WTC11 (cell line): ENCODE results near the gene RPRD1A. TPM values are rescaled to one million over a fixed set of nuclear protein-coding genes. Genes with fewer than 3 reads are reported as not detected.
"Not testable (repeated sequence)": the region's sequence is repeated elsewhere in the genome, so short reads cannot be mapped to it uniquely, and the experiment has no call there.

Experiments
- ATAC-seq: fragments of 200-7000 bp; cut with Tn5 transposase; 2 replicates; pipeline ENCODE4 v1.10.0; 2021; ENCODE audit warnings: mild to moderate bottlenecking, moderate library complexity
- CTCF ChIA-PET: fragments of 300-600 bp; sonication (Branson Sonifier 250); formaldehyde crosslinking; loops from one replicate; lab custom pipeline; 2021; ENCODE audit warnings: antibody characterized with exemption; lab: Charles Lee
- POLR2A ChIA-PET: fragments of 350-600 bp; sonication (Branson Sonifier 250); formaldehyde crosslinking; loops from one replicate; lab custom pipeline; 2021; ENCODE audit warnings: antibody characterized with exemption; lab: Charles Lee
- DNase-seq: peaks from one replicate; pipeline ENCODE4 v3.0.0; 2021; ENCODE audit warnings: low spot score
- H3K27ac Mint-ChIP-seq: 2 replicates; pipeline ENCODE4 v1.8.0; 2021; ENCODE audit warnings: mixed read lengths
- H3K27me3 Mint-ChIP-seq: 2 replicates; pipeline ENCODE4 v1.8.0; 2021; ENCODE audit warnings: low read depth, mild to moderate bottlenecking, moderate library complexity, mixed read lengths
- H3K36me3 Mint-ChIP-seq: 2 replicates; pipeline ENCODE4 v1.8.0; 2021; ENCODE audit warnings: mixed read lengths
- H3K4me1 Mint-ChIP-seq: 2 replicates; pipeline ENCODE4 v1.8.0; 2022; ENCODE audit warnings: mixed read lengths
- H3K4me3 Mint-ChIP-seq: 2 replicates; pipeline ENCODE4 v1.8.0; 2021; ENCODE audit warnings: mild to moderate bottlenecking, moderate library complexity, mixed read lengths
- H3K9me3 Mint-ChIP-seq: 2 replicates; pipeline ENCODE4 v1.8.0; 2021; ENCODE audit warnings: mixed read lengths
- CBFB ChIP-seq: sonication (generic); formaldehyde crosslinking; IDR thresholded peaks from 2 replicates; pipeline ENCODE4 v1.8.1; 2022; ENCODE audit warnings: mild to moderate bottlenecking, low read depth, missing genetic modification reagents
- ELF4 ChIP-seq: sonication (generic); formaldehyde crosslinking; IDR thresholded peaks from 2 replicates; pipeline ENCODE4 v1.8.1; 2022; ENCODE audit warnings: low read depth, mild to moderate bottlenecking, moderate library complexity, missing genetic modification reagents
- EMX1 ChIP-seq: fragments of 250-450 bp; sonication (Bioruptor Pico); IDR thresholded peaks from 2 replicates; pipeline ENCODE4 v1.8.0; 2021; ENCODE audit warnings: mild to moderate bottlenecking
- FOXP1 ChIP-seq: sonication (generic); formaldehyde crosslinking; IDR thresholded peaks from 2 replicates; pipeline ENCODE4 v1.8.0; 2022; ENCODE audit warnings: missing genetic modification reagents, mild to moderate bottlenecking, moderate library complexity, borderline replicate concordance
- GABPB1 ChIP-seq: sonication (generic); formaldehyde crosslinking; IDR thresholded peaks from 2 replicates; pipeline ENCODE4 v1.8.1; 2023; ENCODE audit warnings: mild to moderate bottlenecking, missing genetic modification reagents
- JUN ChIP-seq: sonication (generic); formaldehyde crosslinking; IDR thresholded peaks from 2 replicates; pipeline ENCODE4 v1.8.0; 2023; ENCODE audit warnings: mild to moderate bottlenecking, missing genetic modification reagents
- KAT7 ChIP-seq: sonication (generic); formaldehyde crosslinking; IDR thresholded peaks from 2 replicates; pipeline ENCODE4 v1.8.1; 2023; ENCODE audit warnings: missing genetic modification reagents, mild to moderate bottlenecking, borderline replicate concordance
- NFYB ChIP-seq: sonication (generic); formaldehyde crosslinking; conservative IDR thresholded peaks from 2 replicates; pipeline ENCODE4 v1.8.0; 2022; ENCODE audit warnings: low read depth, missing genetic modification reagents
- NR3C1 ChIP-seq: sonication (generic); formaldehyde crosslinking; conservative IDR thresholded peaks from 2 replicates; pipeline ENCODE4 v1.8.1; 2023; ENCODE audit warnings: low read depth, mild to moderate bottlenecking, missing genetic modification reagents
- OVOL2 ChIP-seq: fragments of 250-450 bp; sonication (Bioruptor Pico); IDR thresholded peaks from 2 replicates; pipeline ENCODE4 v1.9.0; 2021; ENCODE audit warnings: mild to moderate bottlenecking, borderline replicate concordance
- TEAD4 ChIP-seq: sonication (generic); formaldehyde crosslinking; IDR thresholded peaks from 2 replicates; pipeline ENCODE4 v1.8.0; 2022; ENCODE audit warnings: mild to moderate bottlenecking, missing genetic modification reagents
- ZBTB21 ChIP-seq: sonication (generic); formaldehyde crosslinking; IDR thresholded peaks from 2 replicates; pipeline ENCODE4 v1.8.1; 2023; ENCODE audit warnings: mild to moderate bottlenecking, missing genetic modification reagents, borderline replicate concordance
- ZNF317 ChIP-seq: sonication (generic); formaldehyde crosslinking; IDR thresholded peaks from 2 replicates; pipeline ENCODE4 v1.8.1; 2023; ENCODE audit warnings: low read depth, mild to moderate bottlenecking, moderate library complexity, missing genetic modification reagents, borderline replicate concordance
- ZNF416 ChIP-seq: fragments of 250-450 bp; sonication (Bioruptor Pico); IDR thresholded peaks from 2 replicates; pipeline ENCODE4 v1.9.0; 2021; ENCODE audit warnings: mild to moderate bottlenecking, inconsistent platforms
- total RNA-seq: library from RNA; stranded (reverse); gene quantifications from 3 replicates; pipeline ENCODE4 v1.2.3, GENCODE V29; 2021
- TF ChIP-seq, protein P1 (sequence below): sonication (generic); formaldehyde crosslinking; IDR thresholded peaks from 2 replicates; pipeline ENCODE4 v1.8.0; 2023; ENCODE audit warnings: missing genetic modification reagents, mild to moderate bottlenecking, borderline replicate concordance
- TF ChIP-seq, protein P2 (sequence below): fragments of 250-450 bp; sonication (Bioruptor Pico); conservative IDR thresholded peaks from 2 replicates; pipeline ENCODE4 v1.9.0; 2021; ENCODE audit warnings: mild to moderate bottlenecking
- TF ChIP-seq, protein P3 (sequence below): fragments of 250-450 bp; sonication (Bioruptor Pico); IDR thresholded peaks from 2 replicates; pipeline ENCODE4 v1.8.0; 2021; ENCODE audit warnings: mild to moderate bottlenecking
- TF ChIP-seq, protein P4 (sequence below): sonication (generic); formaldehyde crosslinking; IDR thresholded peaks from 2 replicates; pipeline ENCODE4 v1.8.0; 2022; ENCODE audit warnings: mild to moderate bottlenecking, missing genetic modification reagents
- TF ChIP-seq, protein P5 (sequence below): sonication (generic); formaldehyde crosslinking; IDR thresholded peaks from 2 replicates; pipeline ENCODE4 v1.8.1; 2023; ENCODE audit warnings: mild to moderate bottlenecking, missing genetic modification reagents
- TF ChIP-seq, protein P6 (sequence below): fragments of 200-600 bp; IDR thresholded peaks from 2 replicates; pipeline ENCODE4 v1.8.0; 2022; ENCODE audit warnings: antibody characterized with exemption

Gene RPRD1A
- total RNA-seq, 1 experiment from 2014 or later: 115 TPM

DNA sequence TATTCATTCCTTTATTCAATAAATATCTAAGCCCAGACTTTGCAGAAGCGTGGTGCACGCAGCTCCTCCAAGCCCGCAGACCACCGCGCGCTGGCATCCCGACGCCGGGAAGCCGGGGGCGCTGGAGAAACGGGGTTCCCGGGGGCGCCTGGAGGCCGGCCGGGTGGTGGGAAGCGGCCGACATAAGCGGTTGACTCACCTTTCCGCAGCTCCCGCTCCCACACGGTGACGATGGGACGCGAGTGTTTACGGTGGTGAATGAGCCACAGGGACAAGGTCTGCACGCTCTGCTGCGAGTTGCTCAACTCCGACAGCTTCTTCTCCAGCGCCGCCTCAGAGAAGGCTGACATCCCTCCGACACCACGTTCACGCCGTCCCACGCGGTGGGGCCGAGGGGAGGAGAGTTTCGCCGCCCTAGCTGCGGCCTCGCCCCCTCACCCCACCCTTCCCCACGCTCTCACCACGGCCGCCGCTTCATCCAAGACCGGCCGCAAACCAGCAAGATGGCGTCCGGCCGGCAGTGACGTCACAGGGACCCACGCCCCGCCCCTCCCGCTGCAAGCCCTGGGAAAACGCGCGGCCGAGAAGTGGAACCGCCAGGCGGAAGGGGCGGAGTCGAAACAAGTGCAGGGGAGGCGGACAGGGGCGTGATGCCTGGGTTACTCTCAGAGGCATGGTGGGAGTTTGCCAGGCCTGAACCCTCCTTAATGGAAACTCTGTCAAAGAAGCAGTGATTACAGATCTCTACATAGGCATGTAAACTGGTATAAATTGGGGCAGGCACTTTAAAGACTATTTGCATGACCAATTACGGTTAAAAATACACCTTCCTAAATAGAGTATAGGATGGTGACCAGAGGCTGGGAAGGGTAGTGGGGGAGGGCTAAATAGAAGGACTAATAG is at the start of gene RPRD1A (continued):
- TF ChIP-seq, protein P1, sequence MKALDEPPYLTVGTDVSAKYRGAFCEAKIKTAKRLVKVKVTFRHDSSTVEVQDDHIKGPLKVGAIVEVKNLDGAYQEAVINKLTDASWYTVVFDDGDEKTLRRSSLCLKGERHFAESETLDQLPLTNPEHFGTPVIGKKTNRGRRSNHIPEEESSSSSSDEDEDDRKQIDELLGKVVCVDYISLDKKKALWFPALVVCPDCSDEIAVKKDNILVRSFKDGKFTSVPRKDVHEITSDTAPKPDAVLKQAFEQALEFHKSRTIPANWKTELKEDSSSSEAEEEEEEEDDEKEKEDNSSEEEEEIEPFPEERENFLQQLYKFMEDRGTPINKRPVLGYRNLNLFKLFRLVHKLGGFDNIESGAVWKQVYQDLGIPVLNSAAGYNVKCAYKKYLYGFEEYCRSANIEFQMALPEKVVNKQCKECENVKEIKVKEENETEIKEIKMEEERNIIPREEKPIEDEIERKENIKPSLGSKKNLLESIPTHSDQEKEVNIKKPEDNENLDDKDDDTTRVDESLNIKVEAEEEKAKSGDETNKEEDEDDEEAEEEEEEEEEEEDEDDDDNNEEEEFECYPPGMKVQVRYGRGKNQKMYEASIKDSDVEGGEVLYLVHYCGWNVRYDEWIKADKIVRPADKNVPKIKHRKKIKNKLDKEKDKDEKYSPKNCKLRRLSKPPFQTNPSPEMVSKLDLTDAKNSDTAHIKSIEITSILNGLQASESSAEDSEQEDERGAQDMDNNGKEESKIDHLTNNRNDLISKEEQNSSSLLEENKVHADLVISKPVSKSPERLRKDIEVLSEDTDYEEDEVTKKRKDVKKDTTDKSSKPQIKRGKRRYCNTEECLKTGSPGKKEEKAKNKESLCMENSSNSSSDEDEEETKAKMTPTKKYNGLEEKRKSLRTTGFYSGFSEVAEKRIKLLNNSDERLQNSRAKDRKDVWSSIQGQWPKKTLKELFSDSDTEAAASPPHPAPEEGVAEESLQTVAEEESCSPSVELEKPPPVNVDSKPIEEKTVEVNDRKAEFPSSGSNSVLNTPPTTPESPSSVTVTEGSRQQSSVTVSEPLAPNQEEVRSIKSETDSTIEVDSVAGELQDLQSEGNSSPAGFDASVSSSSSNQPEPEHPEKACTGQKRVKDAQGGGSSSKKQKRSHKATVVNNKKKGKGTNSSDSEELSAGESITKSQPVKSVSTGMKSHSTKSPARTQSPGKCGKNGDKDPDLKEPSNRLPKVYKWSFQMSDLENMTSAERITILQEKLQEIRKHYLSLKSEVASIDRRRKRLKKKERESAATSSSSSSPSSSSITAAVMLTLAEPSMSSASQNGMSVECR (CRISPR knock-in tag): peak; percentile 6; the same call in 1 of the 2 replicates
- TF ChIP-seq OVOL2: no peak
- no peak for TF ChIP-seq NFYB (CRISPR knock-in tag)
- TF ChIP-seq EMX1 (CRISPR knock-in tag): no peak
- TF ChIP-seq, protein P2, sequence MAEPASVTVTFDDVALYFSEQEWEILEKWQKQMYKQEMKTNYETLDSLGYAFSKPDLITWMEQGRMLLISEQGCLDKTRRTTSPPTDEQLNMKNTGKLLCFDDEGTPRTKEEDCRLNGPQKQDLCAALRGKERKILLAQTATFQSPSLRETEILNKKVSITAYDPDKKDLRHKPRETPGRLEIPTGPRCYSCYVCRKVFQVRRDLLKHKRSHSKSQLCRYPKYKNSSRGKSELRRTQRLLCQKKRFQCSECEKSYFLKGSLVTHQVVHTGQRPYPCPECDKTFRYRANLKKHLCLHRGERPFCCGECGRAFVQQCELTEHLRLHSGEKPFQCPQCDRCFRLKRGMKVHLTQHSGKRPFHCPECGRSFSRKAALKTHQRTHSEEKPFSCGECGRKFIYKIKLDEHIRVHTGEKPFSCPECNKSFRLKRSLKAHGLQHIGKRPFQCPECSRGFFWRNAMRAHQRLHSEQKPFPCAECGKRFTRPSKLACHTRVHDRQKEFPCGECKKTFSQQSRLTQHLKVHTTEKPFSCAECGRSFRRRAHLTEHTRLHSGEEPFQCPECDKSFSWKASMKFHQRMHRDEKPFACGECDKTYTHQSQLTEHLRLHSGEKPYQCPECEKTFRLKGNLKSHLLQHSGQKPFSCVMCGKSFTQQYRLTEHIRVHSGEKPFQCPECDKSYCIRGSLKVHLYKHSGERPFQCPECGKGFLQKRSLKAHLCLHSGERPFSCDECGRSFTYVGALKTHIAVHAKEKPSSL (CRISPR knock-in tag): no peak
- TF ChIP-seq ZNF416: 0 out of 2 replicates have a peak, but pooled peaks have one; percentile 38
- peak; percentile 43; the same call in 1 of the 2 replicates for TF ChIP-seq ZBTB21 (CRISPR knock-in tag)
- TF ChIP-seq KAT7 (CRISPR knock-in tag): 0 out of 2 replicates have a peak, but pooled peaks have one; percentile 85
- TF ChIP-seq, protein P3, sequence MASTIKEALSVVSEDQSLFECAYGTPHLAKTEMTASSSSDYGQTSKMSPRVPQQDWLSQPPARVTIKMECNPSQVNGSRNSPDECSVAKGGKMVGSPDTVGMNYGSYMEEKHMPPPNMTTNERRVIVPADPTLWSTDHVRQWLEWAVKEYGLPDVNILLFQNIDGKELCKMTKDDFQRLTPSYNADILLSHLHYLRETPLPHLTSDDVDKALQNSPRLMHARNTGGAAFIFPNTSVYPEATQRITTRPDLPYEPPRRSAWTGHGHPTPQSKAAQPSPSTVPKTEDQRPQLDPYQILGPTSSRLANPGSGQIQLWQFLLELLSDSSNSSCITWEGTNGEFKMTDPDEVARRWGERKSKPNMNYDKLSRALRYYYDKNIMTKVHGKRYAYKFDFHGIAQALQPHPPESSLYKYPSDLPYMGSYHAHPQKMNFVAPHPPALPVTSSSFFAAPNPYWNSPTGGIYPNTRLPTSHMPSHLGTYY (CRISPR knock-in tag): 0 out of 2 replicates have a peak, but pooled peaks have one; percentile 32
- TF ChIP-seq TEAD4 (CRISPR knock-in tag): no peak
- TF ChIP-seq NR3C1 (CRISPR knock-in tag): no peak
- peak; percentile 83; the same call in 1 of the 2 replicates for TF ChIP-seq FOXP1 (CRISPR knock-in tag)
- no peak for TF ChIP-seq ZNF317 (CRISPR knock-in tag)
- no peak for TF ChIP-seq ELF4 (CRISPR knock-in tag)
- TF ChIP-seq, protein P4, sequence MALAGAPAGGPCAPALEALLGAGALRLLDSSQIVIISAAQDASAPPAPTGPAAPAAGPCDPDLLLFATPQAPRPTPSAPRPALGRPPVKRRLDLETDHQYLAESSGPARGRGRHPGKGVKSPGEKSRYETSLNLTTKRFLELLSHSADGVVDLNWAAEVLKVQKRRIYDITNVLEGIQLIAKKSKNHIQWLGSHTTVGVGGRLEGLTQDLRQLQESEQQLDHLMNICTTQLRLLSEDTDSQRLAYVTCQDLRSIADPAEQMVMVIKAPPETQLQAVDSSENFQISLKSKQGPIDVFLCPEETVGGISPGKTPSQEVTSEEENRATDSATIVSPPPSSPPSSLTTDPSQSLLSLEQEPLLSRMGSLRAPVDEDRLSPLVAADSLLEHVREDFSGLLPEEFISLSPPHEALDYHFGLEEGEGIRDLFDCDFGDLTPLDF (CRISPR knock-in tag): no peak
- peak; percentile 58; the same call in 1 of the 2 replicates for TF ChIP-seq GABPB1 (CRISPR knock-in tag)
- no peak for TF ChIP-seq CBFB
- TF ChIP-seq, protein P5, sequence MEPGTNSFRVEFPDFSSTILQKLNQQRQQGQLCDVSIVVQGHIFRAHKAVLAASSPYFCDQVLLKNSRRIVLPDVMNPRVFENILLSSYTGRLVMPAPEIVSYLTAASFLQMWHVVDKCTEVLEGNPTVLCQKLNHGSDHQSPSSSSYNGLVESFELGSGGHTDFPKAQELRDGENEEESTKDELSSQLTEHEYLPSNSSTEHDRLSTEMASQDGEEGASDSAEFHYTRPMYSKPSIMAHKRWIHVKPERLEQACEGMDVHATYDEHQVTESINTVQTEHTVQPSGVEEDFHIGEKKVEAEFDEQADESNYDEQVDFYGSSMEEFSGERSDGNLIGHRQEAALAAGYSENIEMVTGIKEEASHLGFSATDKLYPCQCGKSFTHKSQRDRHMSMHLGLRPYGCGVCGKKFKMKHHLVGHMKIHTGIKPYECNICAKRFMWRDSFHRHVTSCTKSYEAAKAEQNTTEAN (CRISPR knock-in tag): peak; percentile 85
- no peak for TF ChIP-seq JUN
- TF ChIP-seq, protein P6, sequence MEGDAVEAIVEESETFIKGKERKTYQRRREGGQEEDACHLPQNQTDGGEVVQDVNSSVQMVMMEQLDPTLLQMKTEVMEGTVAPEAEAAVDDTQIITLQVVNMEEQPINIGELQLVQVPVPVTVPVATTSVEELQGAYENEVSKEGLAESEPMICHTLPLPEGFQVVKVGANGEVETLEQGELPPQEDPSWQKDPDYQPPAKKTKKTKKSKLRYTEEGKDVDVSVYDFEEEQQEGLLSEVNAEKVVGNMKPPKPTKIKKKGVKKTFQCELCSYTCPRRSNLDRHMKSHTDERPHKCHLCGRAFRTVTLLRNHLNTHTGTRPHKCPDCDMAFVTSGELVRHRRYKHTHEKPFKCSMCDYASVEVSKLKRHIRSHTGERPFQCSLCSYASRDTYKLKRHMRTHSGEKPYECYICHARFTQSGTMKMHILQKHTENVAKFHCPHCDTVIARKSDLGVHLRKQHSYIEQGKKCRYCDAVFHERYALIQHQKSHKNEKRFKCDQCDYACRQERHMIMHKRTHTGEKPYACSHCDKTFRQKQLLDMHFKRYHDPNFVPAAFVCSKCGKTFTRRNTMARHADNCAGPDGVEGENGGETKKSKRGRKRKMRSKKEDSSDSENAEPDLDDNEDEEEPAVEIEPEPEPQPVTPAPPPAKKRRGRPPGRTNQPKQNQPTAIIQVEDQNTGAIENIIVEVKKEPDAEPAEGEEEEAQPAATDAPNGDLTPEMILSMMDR: no peak
- TF ChIP-seq, all 79 proteins: peak for 19

DNA sequence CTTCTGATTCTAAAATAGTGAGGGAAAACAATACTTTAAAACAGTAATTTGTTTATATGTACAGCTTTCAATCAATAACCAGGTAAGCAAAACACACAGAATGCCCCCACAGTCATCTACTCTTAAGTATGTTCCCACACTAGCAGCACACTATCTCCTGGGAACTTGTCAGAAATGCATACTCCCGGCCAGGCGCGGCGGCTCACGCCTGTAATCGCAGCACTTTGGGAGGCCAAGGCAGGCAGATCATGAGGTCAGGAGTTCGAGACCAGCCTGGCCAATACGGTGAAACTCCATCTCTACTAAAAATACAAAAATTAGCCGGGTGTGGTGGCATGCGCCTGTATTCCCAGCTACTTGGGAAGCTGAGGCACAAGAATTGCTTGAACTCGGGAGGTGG is 49.4 kb upstream of the RPRD1A start:
- CTCF ChIA-PET, H3K4me1 Mint-ChIP-seq, H3K27me3 Mint-ChIP-seq, DNase-seq, POLR2A ChIA-PET, H3K4me3 Mint-ChIP-seq, H3K9me3 Mint-ChIP-seq, ATAC-seq, H3K27ac Mint-ChIP-seq: not testable (repeated sequence)
- peaks cover 71% of the 10 kb centered on the region for H3K36me3 Mint-ChIP-seq
